Fibroblast of the aortic adventitia (primary cell): ENCODE data around the gene ARHGEF1. TPM values are rescaled to one million over a fixed set of nuclear protein-coding genes. Genes with fewer than 3 reads are reported as not detected.

Experiments used
- DNase-seq: peaks from one replicate; pipeline ENCODE4 v3.0.0-alpha.2; 2010; ENCODE audit warnings: low read depth
- H3K4me3 ChIP-seq: 2 replicates; pipeline ENCODE4 v1.5.1; 2011; ENCODE audit warnings: low read depth, mild to moderate bottlenecking, control low read depth, low read length, moderate library complexity
- total RNA-seq: library from RNA; depleted of rRNA; stranded (reverse); fragments of >200 nt; gene quantifications from 2 replicates; pipeline ENCODE4 v1.2.3, GENCODE V29; 2012; ENCODE audit warnings: low replicate concordance
- TF ChIP-seq, protein P1 (sequence below): IDR thresholded peaks from 2 replicates; pipeline ENCODE4 v1.5.1; 2011; ENCODE audit warnings: mild to moderate bottlenecking, low read length, control low read depth, inconsistent platforms; ENCODE audit not compliant: insufficient read depth

Gene ARHGEF1
- total RNA-seq, 1 donor: 26.8 TPM

DNA sequence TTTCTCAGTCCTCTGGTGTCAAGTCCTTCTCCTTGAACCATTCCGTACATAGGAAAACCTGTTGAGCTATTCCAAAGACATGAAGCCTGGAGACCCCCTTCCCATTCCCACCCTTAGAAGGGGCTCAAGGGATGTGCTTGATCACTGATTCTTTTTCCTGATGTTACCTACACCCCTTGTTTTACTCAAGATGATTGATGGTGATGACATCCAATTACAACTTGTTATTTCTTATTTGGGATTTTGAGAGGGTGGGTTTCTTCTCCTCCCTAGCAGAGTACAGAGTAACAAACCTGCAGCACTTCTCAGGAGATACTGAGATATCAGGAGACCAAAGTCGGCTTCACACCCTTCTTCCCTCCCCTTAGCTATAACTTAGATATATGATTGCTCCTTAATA is 29.6 kb upstream of the ARHGEF1 start:
- no peak for DNase-seq
- no peak overlapping the region for H3K4me3 ChIP-seq
- TF ChIP-seq, protein P1, sequence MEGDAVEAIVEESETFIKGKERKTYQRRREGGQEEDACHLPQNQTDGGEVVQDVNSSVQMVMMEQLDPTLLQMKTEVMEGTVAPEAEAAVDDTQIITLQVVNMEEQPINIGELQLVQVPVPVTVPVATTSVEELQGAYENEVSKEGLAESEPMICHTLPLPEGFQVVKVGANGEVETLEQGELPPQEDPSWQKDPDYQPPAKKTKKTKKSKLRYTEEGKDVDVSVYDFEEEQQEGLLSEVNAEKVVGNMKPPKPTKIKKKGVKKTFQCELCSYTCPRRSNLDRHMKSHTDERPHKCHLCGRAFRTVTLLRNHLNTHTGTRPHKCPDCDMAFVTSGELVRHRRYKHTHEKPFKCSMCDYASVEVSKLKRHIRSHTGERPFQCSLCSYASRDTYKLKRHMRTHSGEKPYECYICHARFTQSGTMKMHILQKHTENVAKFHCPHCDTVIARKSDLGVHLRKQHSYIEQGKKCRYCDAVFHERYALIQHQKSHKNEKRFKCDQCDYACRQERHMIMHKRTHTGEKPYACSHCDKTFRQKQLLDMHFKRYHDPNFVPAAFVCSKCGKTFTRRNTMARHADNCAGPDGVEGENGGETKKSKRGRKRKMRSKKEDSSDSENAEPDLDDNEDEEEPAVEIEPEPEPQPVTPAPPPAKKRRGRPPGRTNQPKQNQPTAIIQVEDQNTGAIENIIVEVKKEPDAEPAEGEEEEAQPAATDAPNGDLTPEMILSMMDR: no peak

DNA sequence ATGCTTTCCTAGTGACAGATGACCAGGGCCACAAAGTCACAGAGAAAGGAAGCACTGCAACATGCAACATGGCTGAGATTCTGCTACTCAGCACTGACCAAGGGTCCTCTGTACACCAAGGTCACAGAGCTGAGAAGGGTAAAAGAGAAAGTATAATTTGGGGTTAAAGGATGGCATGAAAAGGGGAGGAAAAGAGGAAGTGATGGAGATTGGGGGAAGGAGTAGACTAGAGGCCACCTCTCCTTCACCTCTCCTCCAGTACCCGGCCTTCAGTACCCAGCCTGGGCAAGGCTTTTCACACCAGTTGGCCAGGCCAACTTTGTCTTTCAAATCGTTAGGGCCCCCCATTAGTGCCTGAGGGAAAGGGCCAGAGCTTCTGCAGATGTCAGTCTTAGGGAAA is 29.2 kb upstream of the ARHGEF1 start:
- TF ChIP-seq, protein P1: no peak
- no peak for DNase-seq
- H3K4me3 ChIP-seq: no peak overlapping the region

DNA sequence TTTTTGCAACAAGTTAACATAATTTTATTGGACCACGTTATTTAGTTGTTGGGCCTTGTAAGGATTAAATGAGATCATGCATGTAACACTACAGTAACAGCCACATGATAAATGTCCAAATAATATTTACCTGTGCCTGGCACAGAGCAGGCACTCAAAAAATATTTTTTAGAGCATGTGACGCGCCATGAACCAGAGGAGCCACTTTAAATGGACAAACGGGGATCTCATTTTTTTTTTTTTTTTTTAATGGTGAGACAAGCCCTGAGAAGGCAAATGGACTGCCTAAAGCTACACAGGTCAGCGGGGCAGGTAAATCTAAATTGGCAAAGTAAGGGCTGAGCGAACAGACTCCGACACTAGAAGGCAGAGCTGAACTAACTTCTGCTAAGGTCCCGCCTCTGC is 23.8 kb upstream of the ARHGEF1 start:
- TF ChIP-seq, protein P1: no peak
- no peak for DNase-seq
- peak overlapping the region; percentile 57 for H3K4me3 ChIP-seq

DNA sequence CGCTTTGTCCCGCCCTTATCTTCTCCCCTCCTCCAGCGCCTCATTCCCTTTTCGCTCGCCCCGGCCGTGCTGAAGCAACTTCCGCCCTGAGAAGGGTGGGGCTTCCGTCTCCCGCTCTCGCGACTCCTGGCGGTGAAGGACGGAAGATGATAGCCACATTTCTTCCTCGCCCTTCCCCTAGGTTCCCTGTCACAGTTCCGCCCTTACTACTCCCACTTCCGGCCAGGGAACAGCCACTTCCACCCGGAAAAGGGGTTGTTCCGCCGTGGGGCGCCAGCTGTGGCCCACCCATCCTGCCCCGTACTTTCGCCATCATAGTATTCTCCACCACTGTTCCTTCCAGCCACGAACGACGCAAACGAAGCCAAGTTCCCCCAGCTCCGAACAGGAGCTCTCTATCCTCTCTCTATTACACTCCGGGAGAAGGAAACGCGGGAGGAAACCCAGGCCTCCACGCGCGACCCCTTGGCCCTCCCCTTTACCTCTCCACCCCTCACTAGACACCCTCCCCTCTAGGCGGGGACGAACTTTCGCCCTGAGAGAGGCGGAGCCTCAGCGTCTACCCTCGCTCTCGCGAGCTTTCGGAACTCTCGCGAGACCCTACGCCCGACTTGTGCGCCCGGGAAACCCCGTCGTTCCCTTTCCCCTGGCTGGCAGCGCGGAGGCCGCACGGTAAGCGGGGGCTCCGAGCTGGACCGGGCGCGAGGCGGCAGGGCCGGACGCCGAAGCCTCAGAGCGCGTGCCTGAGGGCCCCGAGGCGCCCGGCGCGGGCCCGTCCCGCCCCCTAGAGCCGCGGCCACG is 23.2 kb upstream of the ARHGEF1 start, which contains the start of gene RPS19:
RPS19 (plus strand) TSS at position 638 of the 801 bp plus-strand sequence. CDS start 520 bp downstream, outside the sequence.
- peak; percentile 99 for DNase-seq
- peak within 1 kb of the TSS; percentile 98 for H3K4me3 ChIP-seq
- TF ChIP-seq, protein P1: peak; percentile 63

DNA sequence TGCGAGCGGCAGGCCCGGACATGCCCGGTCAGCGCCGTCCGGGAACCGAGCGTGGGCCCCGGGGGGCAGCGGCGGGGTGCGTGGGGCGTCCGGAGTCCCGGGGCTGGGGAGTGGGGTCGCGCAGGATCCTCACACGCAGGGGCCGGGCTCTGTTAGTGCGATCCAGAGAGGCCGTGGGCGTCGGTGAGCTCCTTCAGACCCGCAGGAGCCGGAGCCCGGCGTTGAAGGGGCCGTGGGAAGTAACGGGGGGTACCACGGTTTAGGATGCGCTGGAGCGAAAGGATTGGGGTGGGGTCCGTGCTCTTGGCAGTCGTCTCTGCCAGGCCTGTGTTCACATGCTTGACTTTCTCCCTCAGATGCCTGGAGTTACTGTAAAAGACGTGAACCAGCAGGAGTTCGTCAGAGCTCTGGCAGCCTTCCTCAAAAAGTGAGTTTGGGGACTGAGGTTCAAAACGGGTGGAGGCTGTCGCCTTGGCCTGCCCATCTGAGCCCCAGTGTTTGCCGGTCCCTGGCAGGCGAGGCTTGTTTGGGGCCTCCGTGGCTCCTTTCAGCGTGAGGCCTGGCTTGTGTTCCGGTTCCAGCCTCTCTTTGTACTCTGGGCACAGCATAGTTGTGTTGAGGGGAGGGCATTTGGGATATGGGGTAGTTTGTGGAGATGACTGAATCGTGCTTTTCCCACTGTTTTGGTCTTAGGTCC is 22.4 kb upstream of the ARHGEF1 start:
- DNase-seq: peak; percentile 57
- TF ChIP-seq, protein P1: no peak
- H3K4me3 ChIP-seq: peak overlapping the region; percentile 98

DNA sequence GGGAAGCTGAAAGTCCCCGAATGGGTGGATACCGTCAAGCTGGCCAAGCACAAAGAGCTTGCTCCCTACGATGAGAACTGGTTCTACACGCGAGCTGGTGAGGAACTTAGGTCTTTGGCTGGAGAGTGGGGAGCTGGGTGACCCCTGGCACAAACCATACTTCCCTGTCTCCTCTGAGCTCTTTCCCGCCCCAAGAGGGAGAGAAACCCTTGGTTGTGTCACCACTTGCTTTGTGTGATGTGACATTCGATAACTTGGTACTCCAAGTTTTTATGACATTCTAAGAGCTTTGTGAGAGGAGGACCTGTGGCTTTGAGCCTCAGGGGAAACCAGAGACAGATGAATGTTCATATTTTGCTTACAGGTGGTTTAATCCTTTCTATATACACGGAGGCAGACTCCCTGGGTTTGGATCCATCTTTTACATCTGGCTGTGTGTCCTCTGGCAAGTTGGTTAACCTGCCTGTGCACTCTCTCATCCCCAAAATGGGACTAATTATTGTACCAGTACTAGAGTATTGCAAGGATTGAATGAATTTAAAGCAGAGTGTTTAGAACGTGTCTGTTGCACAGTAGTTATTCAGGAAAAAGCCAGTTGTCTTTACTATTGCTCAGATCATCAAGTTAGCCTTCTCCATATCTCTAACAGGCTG is 21.7 kb upstream of the ARHGEF1 start:
- H3K4me3 ChIP-seq: peak overlapping the region; percentile 98
- TF ChIP-seq, protein P1: no peak
- DNase-seq: no peak
